ENCODE measurements around the gene DMTF1.

DMTF1 gene

GRCh38 chr7:87129332-87129731, 22.9 kb upstream of the DMTF1 start:
- no peak for DNase-seq (ENCODE audit: low read depth)
- no peak for TF ChIP-seq CTCF (conservative IDR thresholded peaks at IDR 0.05; ENCODE audit: low read length)
- no peak overlapping the region for H3K4me3 ChIP-seq (ENCODE audit: low read length)

GRCh38 chr7:87129848-87130247, 22.4 kb upstream of the DMTF1 start:
- no peak for TF ChIP-seq CTCF (conservative IDR thresholded peaks at IDR 0.05; ENCODE audit: low read length)
- no peak for DNase-seq (ENCODE audit: low read depth)
- no peak overlapping the region for H3K4me3 ChIP-seq (ENCODE audit: low read length)

- DNase-seq (ENCODE audit: low read depth) = no peak
- no peak overlapping the region for H3K4me3 ChIP-seq (ENCODE audit: low read length)
- no peak for TF ChIP-seq CTCF (conservative IDR thresholded peaks at IDR 0.05; ENCODE audit: low read length)
These were observed 20.5 kb upstream of the DMTF1 start for GRCh38 chr7:87131771-87132170.

- no peak for TF ChIP-seq CTCF (conservative IDR thresholded peaks at IDR 0.05; ENCODE audit: low read length)
- DNase-seq (ENCODE audit: low read depth) = no peak
- H3K4me3 ChIP-seq (ENCODE audit: low read length) = no peak overlapping the region
These were observed 15.0 kb upstream of the DMTF1 start for GRCh38 chr7:87137271-87137670.

- no peak overlapping the region for H3K4me3 ChIP-seq (ENCODE audit: low read length)
- DNase-seq (ENCODE audit: low read depth) = no peak
- no peak for TF ChIP-seq CTCF (conservative IDR thresholded peaks at IDR 0.05; ENCODE audit: low read length)
These were observed 12.7 kb upstream of the DMTF1 start for GRCh38 chr7:87139514-87139913.

- TF ChIP-seq CTCF (conservative IDR thresholded peaks at IDR 0.05; ENCODE audit: low read length) = no peak
- no peak for DNase-seq (ENCODE audit: low read depth)
- H3K4me3 ChIP-seq (ENCODE audit: low read length) = no peak overlapping the region
These were observed 11.9 kb upstream of the DMTF1 start for GRCh38 chr7:87140271-87140748.

- no peak overlapping the region for H3K4me3 ChIP-seq (ENCODE audit: low read length)
- no peak for TF ChIP-seq CTCF (conservative IDR thresholded peaks at IDR 0.05; ENCODE audit: low read length)
- DNase-seq (ENCODE audit: low read depth) = no peak
These were observed 8.0 kb upstream of the DMTF1 start for GRCh38 chr7:87144173-87144657.

Data from AG10803 (cell line).